T-cell (primary cell): Measurements from ENCODE around the gene PRSS1. TPM values are rescaled to one million over a fixed set of nuclear protein-coding genes. Genes with fewer than 3 reads are reported as not detected.

Experiments
- ATAC-seq, 4 experiments: fragments of 200-7000 bp in 3 of 4; fragments of 150-1000 bp in 1 of 4; cut with Tn5 transposase; replicated peaks in 1 of 4; 1 replicate in 3 of 4; 2 replicates in 1 of 4; pipeline ENCODE4 v1.10.0; 2021; ENCODE audit warnings: moderate library complexity in 3 of 4, mild to moderate bottlenecking in 2 of 4, moderate number of reproducible peaks in 1 of 4
- CTCF ChIA-PET, 2 donors: fragments of 300-600 bp; sonication (Branson Sonifier 250); formaldehyde crosslinking; loops; one replicate each; lab custom pipeline; 2022; ENCODE audit warnings: antibody characterized with exemption in 2 of 2; lab: Charles Lee
- POLR2A ChIA-PET, 2 donors: fragments of 300-600 bp; sonication (Branson Sonifier 250); formaldehyde crosslinking; loops; one replicate each; lab custom pipeline; 2022; ENCODE audit warnings: antibody characterized with exemption in 2 of 2; lab: Charles Lee
- DNase-seq, 35 experiments: peaks; one replicate each; pipeline versions ENCODE4 v3.0.0 to v3.0.0-alpha.2; 2013 to 2023
- H3K27ac ChIP-seq: one replicate; pipeline ENCODE4 v1.5.1; 2013; ENCODE audit warnings: low read length
- H3K27me3 ChIP-seq, 2 experiments: replicated peaks in 1 of 2; 1 replicate in 1 of 2; 2 replicates in 1 of 2; pipeline versions ENCODE4 v1.6.1 to v1.7.0; 2013; ENCODE audit warnings: low read length in 1 of 2, mixed read lengths in 1 of 2; ENCODE audit not compliant: control insufficient read depth in 2 of 2, insufficient read depth in 2 of 2; ENCODE audit errors: extremely low read depth in 1 of 2
- H3K36me3 ChIP-seq, 2 donors: 1 replicate in 1 of 2; 2 replicates in 1 of 2; pipeline versions ENCODE4 v1.6.1 to v1.7.0; 2013; ENCODE audit warnings: low read length in 1 of 2; ENCODE audit not compliant: control insufficient read depth in 2 of 2, insufficient read depth in 1 of 2; ENCODE audit errors: extremely low read depth in 1 of 2
- H3K4me1 ChIP-seq, 2 experiments: 1 replicate in 1 of 2; 2 replicates in 1 of 2; pipeline versions ENCODE4 v1.6.1 to v1.7.0; 2013; ENCODE audit warnings: low read length in 2 of 2, mixed read lengths in 1 of 2; ENCODE audit not compliant: insufficient read depth in 2 of 2, control insufficient read depth in 1 of 2; ENCODE audit errors: extremely low read depth in 1 of 2
- H3K4me3 ChIP-seq, 2 donors: 1 replicate in 1 of 2; 2 replicates in 1 of 2; pipeline versions ENCODE4 v1.5.1 to v1.7.0; 2013; ENCODE audit warnings: mild to moderate bottlenecking in 2 of 2, low read length in 1 of 2, moderate library complexity in 1 of 2; ENCODE audit not compliant: control insufficient read depth in 1 of 2; ENCODE audit errors: extremely low read depth in 1 of 2
- H3K9me3 ChIP-seq: 2 replicates; pipeline ENCODE4 v1.7.0; 2013
- H3K27ac Mint-ChIP-seq, 2 donors: one replicate each; pipeline ENCODE4 v1.8.0; 2020 to 2021; ENCODE audit warnings: mild to moderate bottlenecking in 2 of 2, mixed read lengths in 2 of 2
- H3K27me3 Mint-ChIP-seq, 2 donors: one replicate each; pipeline ENCODE4 v1.8.0; 2021 to 2022; ENCODE audit warnings: mixed read lengths in 2 of 2
- H3K36me3 Mint-ChIP-seq: one replicate; pipeline ENCODE4 v1.8.0; 2021; ENCODE audit warnings: mixed read lengths
- H3K4me1 Mint-ChIP-seq, 3 donors: one replicate each; pipeline ENCODE4 v1.8.0; 2020 to 2022; ENCODE audit warnings: mixed read lengths in 3 of 3, mild to moderate bottlenecking in 1 of 3
- H3K4me3 Mint-ChIP-seq, 3 donors: one replicate each; pipeline ENCODE4 v1.8.0; 2020 to 2022; ENCODE audit warnings: mild to moderate bottlenecking in 3 of 3, mixed read lengths in 3 of 3, moderate library complexity in 3 of 3
- H3K9me3 Mint-ChIP-seq, 3 donors: one replicate each; pipeline ENCODE4 v1.8.0; 2020 to 2022; ENCODE audit warnings: mixed read lengths in 3 of 3
- WGBS: methylation state at CpG from one replicate; pipeline ENCODE4 v1.1.5; 2013; ENCODE audit warnings: missing lambda C conversion rate; ENCODE audit not compliant: insufficient coverage; 5-methylcytosine and 5-hydroxymethylcytosine counted together
- total RNA-seq, 35 experiments: library from RNA in 6 of 35; stranded (reverse) in 6 of 35; fragments of 120-200 nt in 1 of 35; gene quantifications; one replicate each; pipeline versions ENCODE4 v1.2.1 to v1.2.4 and lab custom pipeline; 2013 to 2026

PRSS1 gene
- total RNA-seq, 5 donors from 2014 or later (not counting 1 experiment from before 2014, with no cell fraction given) = 16.0 to 23.7 (median 20.8) TPM; not detected in 2

- no peaks in the 10 kb centered on the region for H3K36me3 Mint-ChIP-seq
- no peaks in the 10 kb centered on the region for H3K27me3 Mint-ChIP-seq
- Histone ChIP-seq H3K9me3 (no peaks in the 10 kb centered on the region), H3K27me3 (no peaks in the 10 kb centered on the region), H3K27ac (peak overlapping the region; percentile 54), H3K4me1 (peaks cover 32 to 46% of the 10 kb centered on the region in 2 experiments), H3K36me3 (no peaks in the 10 kb centered on the region), H3K4me3 (peak overlapping the region in 1 of 2 donors; percentile 39)
- peak overlapping the region; percentile 84 to 93 for H3K27ac Mint-ChIP-seq
- peaks cover 49 to 84% (median 70%) of the 10 kb centered on the region in 3 donors for H3K4me1 Mint-ChIP-seq
- ATAC-seq (peak; percentile 70 to 84 (median 76)), DNase-seq (peak in 13 of 35 experiments; percentile 5 to 59 (median 23))
- WGBS = 0% methylated on average over 6 of the region's 18 CpGs
- H3K9me3 Mint-ChIP-seq = no peaks in the 10 kb centered on the region
- ChIA-PET POLR2A (interaction anchor here in 1 of 2 donors (1.1 kb wide), 1 partner anchor 98 kb away, joined by 3 read pairs; no protein-coding TSS in a partner anchor), CTCF (interaction anchor here (0.5 to 4.8 kb wide), 9 partner anchors 9 to 101 kb away, joined by 3 to 67 read pairs (median 4); no protein-coding TSS in a partner anchor)
- H3K4me3 Mint-ChIP-seq = peak overlapping the region; percentile 81 to 88 (median 82)
Measured at GRCh38 chr7:142711746-142712616, 37.3 kb upstream of the PRSS1 start.

- POLR2A ChIA-PET = interaction anchor here in 1 of 2 donors (0.6 to 1.6 kb wide), 2 partner anchors 96 to 107 kb away, joined by 3 to 4 read pairs; no protein-coding TSS in a partner anchor
- no peaks in the 10 kb centered on the region for H3K27me3 Mint-ChIP-seq
- peak overlapping the region; percentile 84 to 93 for H3K27ac Mint-ChIP-seq
- peak overlapping the region; percentile 28 to 88 (median 82) for H3K4me3 Mint-ChIP-seq
- H3K27me3 ChIP-seq = no peaks in the 10 kb centered on the region
- H3K4me1 ChIP-seq = peaks cover 35 to 51% of the 10 kb centered on the region in 2 experiments
- no peaks in the 10 kb centered on the region for H3K9me3 ChIP-seq
- peaks cover 55 to 89% (median 74%) of the 10 kb centered on the region in 3 donors for H3K4me1 Mint-ChIP-seq
- no peak overlapping the region for H3K4me3 ChIP-seq
- 50% methylated on average over 2 of the region's 4 CpGs for WGBS
- H3K36me3 Mint-ChIP-seq = no peaks in the 10 kb centered on the region
- H3K36me3 ChIP-seq = no peaks in the 10 kb centered on the region
- ATAC-seq (no peak), DNase-seq (no peak)
- H3K27ac ChIP-seq = peak overlapping the region; percentile 52
- no peaks in the 10 kb centered on the region for H3K9me3 Mint-ChIP-seq
- CTCF ChIA-PET = interaction anchor here (0.5 to 4.8 kb wide), 7 partner anchors 8 to 99 kb away, joined by 3 to 67 read pairs (median 4); no protein-coding TSS in a partner anchor
Measured at GRCh38 chr7:142712617-142712957, 36.7 kb upstream of the PRSS1 start.

- Mint-ChIP-seq H3K9me3 (no peaks in the 10 kb centered on the region), H3K4me1 (peaks cover 68 to 89% (median 73%) of the 10 kb centered on the region in 3 donors), H3K4me3 (peak overlapping the region; percentile 60 to 69 (median 64)), H3K27me3 (no peaks in the 10 kb centered on the region), H3K27ac (peak overlapping the region; percentile 75 to 89), H3K36me3 (no peaks in the 10 kb centered on the region)
- Histone ChIP-seq H3K27me3 (no peaks in the 10 kb centered on the region), H3K27ac (peak overlapping the region; percentile 60), H3K4me1 (peaks cover 34 to 57% of the 10 kb centered on the region in 2 experiments), H3K9me3 (no peaks in the 10 kb centered on the region), H3K4me3 (peak overlapping the region in 1 of 2 donors; percentile 5), H3K36me3 (no peaks in the 10 kb centered on the region)
- WGBS = no CpG with 5 or more reads among the region's 2 CpGs
- DNase-seq (peak in 32 of 35 experiments; percentile 10 to 68 (median 33)), ATAC-seq (peak; percentile 62 to 84 (median 72))
- ChIA-PET POLR2A (interaction anchor here (0.9 to 2.0 kb wide), 6 partner anchors 71 to 94 kb away, joined by 4 to 13 read pairs (median 4); no protein-coding TSS in a partner anchor), CTCF (interaction anchor here (0.5 to 4.8 kb wide), 5 partner anchors 38 to 97 kb away, joined by 3 to 67 read pairs (median 9); no protein-coding TSS in a partner anchor)
Measured at GRCh38 chr7:142714375-142714774, 34.9 kb upstream of the PRSS1 start.

GRCh38 chr7:142716596-142716995 lies 32.7 kb upstream of the PRSS1 start:
- no peaks in the 10 kb centered on the region for H3K36me3 Mint-ChIP-seq
- H3K27me3 Mint-ChIP-seq = no peaks in the 10 kb centered on the region
- 71% methylated on average over 1 of the region's 2 CpGs for WGBS
- H3K4me3 Mint-ChIP-seq = peak overlapping the region; percentile 59 to 69 (median 61)
- Histone ChIP-seq H3K4me3 (peak overlapping the region; percentile 6 to 26), H3K9me3 (no peaks in the 10 kb centered on the region), H3K36me3 (no peaks in the 10 kb centered on the region), H3K4me1 (peaks cover 39 to 64% of the 10 kb centered on the region in 2 experiments), H3K27me3 (no peaks in the 10 kb centered on the region), H3K27ac (no peak overlapping the region)
- H3K27ac Mint-ChIP-seq = peak overlapping the region; percentile 85 to 89
- no peak for ATAC-seq
- H3K4me1 Mint-ChIP-seq = peaks cover 55 to 81% (median 62%) of the 10 kb centered on the region in 3 donors
- POLR2A ChIA-PET = interaction anchor here in 1 of 2 donors (0.5 kb wide), 1 partner anchor 69 kb away, joined by 3 read pairs; no protein-coding TSS in a partner anchor
- CTCF ChIA-PET = interaction anchor here in 1 of 2 donors (1.0 kb wide), 1 partner anchor 95 kb away, joined by 3 read pairs; no protein-coding TSS in a partner anchor
- no peaks in the 10 kb centered on the region for H3K9me3 Mint-ChIP-seq
- no peak for DNase-seq

- peak overlapping the region in 1 of 2 donors; percentile 26 for H3K4me3 ChIP-seq
- H3K36me3 ChIP-seq = no peaks in the 10 kb centered on the region
- ChIA-PET CTCF (interaction anchor here in 1 of 2 donors (1.0 kb wide), 1 partner anchor 66 kb away, joined by 5 read pairs; no protein-coding TSS in a partner anchor), POLR2A (no interaction called here)
- WGBS = no CpG with 5 or more reads among the region's 6 CpGs
- Mint-ChIP-seq H3K27ac (peak overlapping the region; percentile 82 to 85), H3K36me3 (no peaks in the 10 kb centered on the region), H3K9me3 (no peaks in the 10 kb centered on the region), H3K4me1 (peaks cover 50 to 80% (median 60%) of the 10 kb centered on the region in 3 donors), H3K27me3 (no peaks in the 10 kb centered on the region), H3K4me3 (peak overlapping the region; percentile 56 to 69 (median 59))
- peak in 16 of 35 experiments; percentile 6 to 59 (median 22) for DNase-seq
- no peaks in the 10 kb centered on the region for H3K27me3 ChIP-seq
- H3K9me3 ChIP-seq = no peaks in the 10 kb centered on the region
- peak overlapping the region; percentile 29 for H3K27ac ChIP-seq
- peaks cover 39 to 63% of the 10 kb centered on the region in 2 experiments for H3K4me1 ChIP-seq
- ATAC-seq = peak; percentile 52 to 64 (median 53)
Measured at GRCh38 chr7:142717453-142717852, 31.8 kb upstream of the PRSS1 start.
